Left lung (tissue), 10 donors: ENCODE measurements around the gene MRPS5. TPM values are rescaled to one million over a fixed set of nuclear protein-coding genes. Genes with fewer than 3 reads are reported as not detected.

Experiments used
- ATAC-seq: fragments of 200-7000 bp; cut with Tn5 transposase; one replicate; pipeline ENCODE4 v1.9.1; 2020; ENCODE audit warnings: moderate library complexity
- DNase-seq, 4 donors: peaks; one replicate each; pipeline ENCODE4 v3.0.0-alpha.2; 2013 to 2020
- H3K27ac ChIP-seq, 2 donors: fragments of 200-600 bp; sonication (generic) in 1 of 2; one replicate each; pipeline versions ENCODE4 v1.5.0 to v1.8.0; 2020 to 2021
- H3K27me3 ChIP-seq, 2 donors: fragments of 200-600 bp; sonication (generic) in 1 of 2; one replicate each; pipeline versions ENCODE4 v1.5.0 to v1.8.0; 2020 to 2021
- H3K36me3 ChIP-seq, 2 donors: fragments of 200-600 bp; sonication (generic) in 1 of 2; one replicate each; pipeline versions ENCODE4 v1.5.0 to v1.8.0; 2020 to 2021
- H3K4me1 ChIP-seq, 2 donors: fragments of 200-600 bp; one replicate each; pipeline ENCODE4 v1.8.0; 2021
- H3K4me3 ChIP-seq, 2 donors: fragments of 200-600 bp; sonication (generic) in 1 of 2; one replicate each; pipeline versions ENCODE4 v1.5.0 to v1.8.0; 2020 to 2021; ENCODE audit warnings: mild to moderate bottlenecking in 1 of 2
- H3K9me3 ChIP-seq, 2 donors: fragments of 200-600 bp; sonication (generic) in 1 of 2; one replicate each; pipeline versions ENCODE4 v1.5.0 to v1.8.0; 2020 to 2021
- CTCF ChIP-seq, 2 donors: fragments of 200-600 bp; sonication (generic) in 1 of 2; IDR thresholded peaks; one replicate each; pipeline versions ENCODE4 v1.5.0 to v1.8.0; 2021; ENCODE audit warnings: antibody characterized with exemption in 2 of 2
- intact Hi-C, 2 donors: fragments of 100-400 bp; cut with DNase I; formaldehyde crosslinking; loops; one replicate each; pipeline versions ENCODE4 v1.11.2 to v1.14.2; 2022
- polyA plus RNA-seq, 6 donors: library from polyadenylated mRNA; unstranded; fragments of 120-200 nt; gene quantifications; one replicate each; pipeline ENCODE4 v1.2.1, GENCODE V29; 2013; ENCODE audit not compliant: insufficient read length in 6 of 6
- total RNA-seq, 2 donors: library from RNA; stranded (reverse); fragmentation: NEBNext Ultra II Directional; extraction: Animal tissue kit (Norgen Biotek cat#: 25700); gene quantifications; one replicate each; pipeline ENCODE4 v1.2.1, GENCODE V29; 2021
- donor health status: DM: no; HTN: yes; CAD: no.
- donor health status: DM: no; HTN: no; CAD: no.

Gene MRPS5
- total and polyA plus RNA-seq, 8 donors: 46.7 to 101 (median 84.7) TPM

GRCh38 chr2:95072424-95072823, 49.2 kb downstream of the MRPS5 start:
- Histone ChIP-seq H3K27ac (no peak overlapping the region), H3K4me3 (no peak overlapping the region), H3K27me3 (peaks cover 0 to 42% of the 10 kb centered on the region in 2 donors), H3K4me1 (peaks cover 0 to 23% of the 10 kb centered on the region in 2 donors), H3K9me3 (no peaks in the 10 kb centered on the region), H3K36me3 (no peaks in the 10 kb centered on the region)
- TF ChIP-seq CTCF (IDR thresholded peaks at IDR 0.05): no peak
- ATAC-seq (no peak), DNase-seq (no peak)
- intact Hi-C loops: no loop called here

GRCh38 chr2:95071856-95072255, 49.8 kb downstream of the MRPS5 start:
- no peak for ATAC-seq
- intact Hi-C loops: no loop called here
- Histone ChIP-seq H3K36me3 (no peaks in the 10 kb centered on the region), H3K4me1 (peaks cover 0 to 17% of the 10 kb centered on the region in 2 donors), H3K27me3 (peaks cover 0 to 36% of the 10 kb centered on the region in 2 donors), H3K4me3 (no peak overlapping the region), H3K9me3 (no peaks in the 10 kb centered on the region), H3K27ac (no peak overlapping the region)
- no peak for DNase-seq
- no peak for TF ChIP-seq CTCF (IDR thresholded peaks at IDR 0.05)

- peaks cover 0 to 5% of the 10 kb centered on the region in 2 donors for H3K4me1 ChIP-seq
- H3K9me3 ChIP-seq: no peaks in the 10 kb centered on the region
- no peaks in the 10 kb centered on the region for H3K36me3 ChIP-seq
- no peak for TF ChIP-seq CTCF (IDR thresholded peaks at IDR 0.05)
- no peak overlapping the region for H3K4me3 ChIP-seq
- peaks cover 0 to 12% of the 10 kb centered on the region in 2 donors for H3K27me3 ChIP-seq
- intact Hi-C loops: no loop called here
- no peak for DNase-seq
- ATAC-seq: no peak
- H3K27ac ChIP-seq: no peak overlapping the region
Measured at GRCh38 chr2:95069465-95069864, 52.1 kb downstream of the MRPS5 start.

- DNase-seq: no peak
- peaks cover 0 to under 1% of the 10 kb centered on the region in 2 donors for H3K27me3 ChIP-seq
- TF ChIP-seq CTCF (IDR thresholded peaks at IDR 0.05): no peak
Measured at GRCh38 chr2:95068256-95068655, 53.4 kb downstream of the MRPS5 start.

GRCh38 chr2:95063086-95063958, 58.3 kb downstream of the MRPS5 start:
- DNase-seq: no peak
- Histone ChIP-seq H3K27me3 (no peaks in the 10 kb centered on the region), H3K36me3 (no peaks in the 10 kb centered on the region), H3K27ac (no peak overlapping the region), H3K4me1 (no peaks in the 10 kb centered on the region), H3K4me3 (no peak overlapping the region), H3K9me3 (no peaks in the 10 kb centered on the region)
- no peak for ATAC-seq
- intact Hi-C loops: no loop called here
- TF ChIP-seq CTCF (IDR thresholded peaks at IDR 0.05): no peak

More at GRCh38 chr2:95068256-95068655, 53.4 kb downstream of the MRPS5 start:
- no peak for ATAC-seq
- Histone ChIP-seq H3K27ac (no peak overlapping the region), H3K9me3 (no peaks in the 10 kb centered on the region), H3K4me1 (no peaks in the 10 kb centered on the region), H3K4me3 (no peak overlapping the region), H3K36me3 (no peaks in the 10 kb centered on the region)
- intact Hi-C loops: no loop called here
